GM23338 (cell line): ENCODE results near the gene ABCA4. TPM values are rescaled to one million over a fixed set of nuclear protein-coding genes. Genes with fewer than 3 reads are reported as not detected.
A peak's percentile ranks its signal among the peaks of the same experiment; 100 is the strongest.

Experiments
- ATAC-seq: fragments of 200-7000 bp; cut with Tn5 transposase; 3 replicates; pipeline ENCODE4 v1.9.1; 2020
- DNase-seq: peaks from one replicate; pipeline ENCODE4 v3.0.0-alpha.2; 2015; ENCODE audit warnings: low spot score
- H2AFZ ChIP-seq: fragments of 200-600 bp; sonication (generic); 2 replicates; pipeline ENCODE4 v1.8.0; 2016; ENCODE audit warnings: antibody characterized with exemption, mild to moderate bottlenecking, moderate library complexity
- H3F3A ChIP-seq: fragments of 200-600 bp; sonication (generic); replicated peaks from 2 replicates; pipeline ENCODE4 v1.8.0; 2017; ENCODE audit warnings: antibody characterized with exemption, mixed run types, low read depth
- H3K27ac ChIP-seq: fragments of 200-600 bp; sonication (generic); 2 replicates; pipeline ENCODE4 v1.6.1; 2016; ENCODE audit warnings: low read depth
- H3K27me3 ChIP-seq: fragments of 200-600 bp; sonication (generic); 2 replicates; pipeline ENCODE4 v1.8.0; 2016; ENCODE audit warnings: mild to moderate bottlenecking, mixed run types, moderate library complexity; ENCODE audit not compliant: insufficient read depth
- H3K36me3 ChIP-seq: fragments of 200-600 bp; sonication (generic); 2 replicates; pipeline ENCODE4 v1.8.0; 2016; ENCODE audit warnings: mild to moderate bottlenecking; ENCODE audit not compliant: insufficient read depth
- H3K4me1 ChIP-seq: fragments of 200-600 bp; sonication (generic); 2 replicates; pipeline ENCODE4 v1.8.0; 2016; ENCODE audit warnings: mild to moderate bottlenecking, moderate library complexity; ENCODE audit not compliant: insufficient read depth
- H3K4me2 ChIP-seq: fragments of 200-600 bp; sonication (generic); 2 replicates; pipeline ENCODE4 v1.7.1; 2017; ENCODE audit warnings: mixed run types
- H3K4me3 ChIP-seq: fragments of 200-600 bp; sonication (generic); 2 replicates; pipeline ENCODE4 v1.6.1; 2016; ENCODE audit warnings: mixed run types
- H3K79me2 ChIP-seq: fragments of 200-600 bp; sonication (generic); replicated peaks from 2 replicates; pipeline ENCODE4 v1.8.0; 2017; ENCODE audit warnings: mild to moderate bottlenecking; ENCODE audit not compliant: insufficient read depth
- H3K9me2 ChIP-seq: fragments of 200-600 bp; sonication (generic); 2 replicates; pipeline ENCODE4 v1.8.0; 2017; ENCODE audit not compliant: insufficient read depth
- H4K20me1 ChIP-seq: fragments of 200-600 bp; sonication (generic); replicated peaks from 2 replicates; pipeline ENCODE4 v1.8.0; 2017; ENCODE audit warnings: mild to moderate bottlenecking; ENCODE audit not compliant: insufficient read depth
- H3K27ac Mint-ChIP-seq: 2 replicates; pipeline ENCODE4 v1.8.0; 2020; ENCODE audit warnings: inconsistent platforms, mild to moderate bottlenecking, moderate library complexity, mixed read lengths
- H3K27me3 Mint-ChIP-seq: 3 replicates; pipeline ENCODE4 v1.8.0; 2022; ENCODE audit warnings: low read depth, mild to moderate bottlenecking, moderate library complexity, mixed read lengths, inconsistent platforms; ENCODE audit not compliant: insufficient read depth, poor library complexity
- H3K36me3 Mint-ChIP-seq: 3 replicates; pipeline ENCODE4 v1.8.0; 2021; ENCODE audit warnings: low read depth, mild to moderate bottlenecking, inconsistent platforms, moderate library complexity, mixed read lengths
- H3K4me1 Mint-ChIP-seq: 3 replicates; pipeline ENCODE4 v1.8.0; 2020; ENCODE audit warnings: mild to moderate bottlenecking, inconsistent platforms, mixed read lengths
- H3K4me3 Mint-ChIP-seq: 3 replicates; pipeline ENCODE4 v1.8.0; 2021; ENCODE audit warnings: moderate library complexity, mild to moderate bottlenecking, inconsistent platforms, mixed read lengths
- H3K9me3 Mint-ChIP-seq: 3 replicates; pipeline ENCODE4 v1.8.0; 2020; ENCODE audit warnings: moderate library complexity, mild to moderate bottlenecking, inconsistent platforms, mixed read lengths
- CREB1 ChIP-seq: fragments of 250-450 bp; sonication (Bioruptor Pico); IDR thresholded peaks from 2 replicates; pipeline ENCODE4 v1.5.0; 2020; ENCODE audit warnings: low read depth, mild to moderate bottlenecking, moderate library complexity
- EZH2 ChIP-seq: fragments of 200-600 bp; sonication (generic); IDR thresholded peaks from one replicate; pipeline ENCODE4 v1.8.0; 2017; ENCODE audit warnings: antibody characterized with exemption, mild to moderate bottlenecking, low read depth; ENCODE audit not compliant: unreplicated experiment
- EZH2phosphoT487 ChIP-seq: fragments of 200-600 bp; sonication (generic); IDR thresholded peaks from one replicate; pipeline ENCODE4 v1.8.1; 2018; ENCODE audit warnings: antibody characterized with exemption; ENCODE audit not compliant: unreplicated experiment
- JUNB ChIP-seq: IDR thresholded peaks from one replicate; pipeline ENCODE4 v1.6.1; 2016; ENCODE audit warnings: antibody characterized with exemption; ENCODE audit not compliant: unreplicated experiment
- NANOG ChIP-seq: IDR thresholded peaks from 2 replicates; pipeline ENCODE4 v1.6.1; 2016; ENCODE audit warnings: antibody characterized with exemption, borderline replicate concordance
- POLR2AphosphoS5 ChIP-seq: IDR thresholded peaks from 2 replicates; pipeline ENCODE4 v1.6.1; 2016; ENCODE audit warnings: antibody characterized with exemption, low read depth
- STAT1 ChIP-seq: IDR thresholded peaks from one replicate; pipeline ENCODE4 v1.6.1; 2016; ENCODE audit warnings: antibody characterized with exemption; ENCODE audit not compliant: unreplicated experiment
- ZNF331 ChIP-seq: fragments of 250-450 bp; sonication (Bioruptor Pico); IDR thresholded peaks from 2 replicates; pipeline ENCODE4 v1.5.0; 2020; ENCODE audit warnings: low read depth, mild to moderate bottlenecking, moderate library complexity
- polyA plus RNA-seq: library from polyadenylated mRNA; unstranded; fragments of >200 nt; fragmentation: Nextera tagmentation; extraction: Ambion mirVana; gene quantifications from 2 replicates; pipeline ENCODE4 v1.2.1, GENCODE V29; 2016
- total RNA-seq: library from RNA; depleted of rRNA; stranded (reverse); fragments of >200 nt; shearing (Covaris generic); gene quantifications from 2 replicates; pipeline ENCODE4 v1.2.3, GENCODE V29; 2014
- TF ChIP-seq, protein P1 (sequence below): IDR thresholded peaks from one replicate; pipeline ENCODE4 v1.6.1; 2018; ENCODE audit warnings: antibody characterized with exemption; ENCODE audit not compliant: unreplicated experiment
- TF ChIP-seq, protein P2 (sequence below): IDR thresholded peaks from 2 replicates; pipeline ENCODE4 v1.6.1; 2016; ENCODE audit warnings: antibody characterized with exemption
- TF ChIP-seq, protein P3 (sequence below), 2 experiments: fragments of 200-600 bp in 1 of 2; sonication (generic) in 1 of 2; conservative IDR thresholded peaks; 2 replicates each; pipeline versions ENCODE4 v1.5.1 to v1.6.1; 2016 to 2017; ENCODE audit warnings: antibody characterized with exemption in 2 of 2, low read depth in 2 of 2, mild to moderate bottlenecking in 2 of 2, moderate library complexity in 1 of 2
- TF ChIP-seq, protein P4 (sequence below): fragments of 250-450 bp; sonication (Bioruptor Pico); IDR thresholded peaks from 2 replicates; pipeline ENCODE4 v1.5.0; 2020; ENCODE audit warnings: mild to moderate bottlenecking, moderate library complexity

Gene ABCA4
- total and polyA plus RNA-seq, 2 experiments from 2014 or later = not detected

DNA sequence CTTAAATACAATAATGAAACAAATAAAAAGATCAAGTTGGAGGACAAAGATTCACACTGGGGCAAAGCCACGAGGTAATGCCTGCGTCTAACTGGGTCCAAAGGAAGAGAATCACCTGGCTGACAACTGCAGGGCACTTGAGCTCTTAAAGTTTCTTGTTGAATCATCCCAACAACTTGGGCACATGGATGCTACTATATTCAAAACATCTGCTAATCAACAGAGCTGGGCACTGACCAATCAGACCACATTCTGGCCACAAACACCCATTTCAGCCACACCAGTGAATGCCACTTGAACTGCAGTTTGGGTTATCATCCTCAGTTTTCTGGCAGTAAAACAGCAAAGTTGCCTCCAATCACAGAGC is 51.0 kb downstream of the ABCA4 start (continued):
- TF ChIP-seq, protein P1, sequence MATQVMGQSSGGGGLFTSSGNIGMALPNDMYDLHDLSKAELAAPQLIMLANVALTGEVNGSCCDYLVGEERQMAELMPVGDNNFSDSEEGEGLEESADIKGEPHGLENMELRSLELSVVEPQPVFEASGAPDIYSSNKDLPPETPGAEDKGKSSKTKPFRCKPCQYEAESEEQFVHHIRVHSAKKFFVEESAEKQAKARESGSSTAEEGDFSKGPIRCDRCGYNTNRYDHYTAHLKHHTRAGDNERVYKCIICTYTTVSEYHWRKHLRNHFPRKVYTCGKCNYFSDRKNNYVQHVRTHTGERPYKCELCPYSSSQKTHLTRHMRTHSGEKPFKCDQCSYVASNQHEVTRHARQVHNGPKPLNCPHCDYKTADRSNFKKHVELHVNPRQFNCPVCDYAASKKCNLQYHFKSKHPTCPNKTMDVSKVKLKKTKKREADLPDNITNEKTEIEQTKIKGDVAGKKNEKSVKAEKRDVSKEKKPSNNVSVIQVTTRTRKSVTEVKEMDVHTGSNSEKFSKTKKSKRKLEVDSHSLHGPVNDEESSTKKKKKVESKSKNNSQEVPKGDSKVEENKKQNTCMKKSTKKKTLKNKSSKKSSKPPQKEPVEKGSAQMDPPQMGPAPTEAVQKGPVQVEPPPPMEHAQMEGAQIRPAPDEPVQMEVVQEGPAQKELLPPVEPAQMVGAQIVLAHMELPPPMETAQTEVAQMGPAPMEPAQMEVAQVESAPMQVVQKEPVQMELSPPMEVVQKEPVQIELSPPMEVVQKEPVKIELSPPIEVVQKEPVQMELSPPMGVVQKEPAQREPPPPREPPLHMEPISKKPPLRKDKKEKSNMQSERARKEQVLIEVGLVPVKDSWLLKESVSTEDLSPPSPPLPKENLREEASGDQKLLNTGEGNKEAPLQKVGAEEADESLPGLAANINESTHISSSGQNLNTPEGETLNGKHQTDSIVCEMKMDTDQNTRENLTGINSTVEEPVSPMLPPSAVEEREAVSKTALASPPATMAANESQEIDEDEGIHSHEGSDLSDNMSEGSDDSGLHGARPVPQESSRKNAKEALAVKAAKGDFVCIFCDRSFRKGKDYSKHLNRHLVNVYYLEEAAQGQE = no peak
- TF ChIP-seq, protein P2, sequence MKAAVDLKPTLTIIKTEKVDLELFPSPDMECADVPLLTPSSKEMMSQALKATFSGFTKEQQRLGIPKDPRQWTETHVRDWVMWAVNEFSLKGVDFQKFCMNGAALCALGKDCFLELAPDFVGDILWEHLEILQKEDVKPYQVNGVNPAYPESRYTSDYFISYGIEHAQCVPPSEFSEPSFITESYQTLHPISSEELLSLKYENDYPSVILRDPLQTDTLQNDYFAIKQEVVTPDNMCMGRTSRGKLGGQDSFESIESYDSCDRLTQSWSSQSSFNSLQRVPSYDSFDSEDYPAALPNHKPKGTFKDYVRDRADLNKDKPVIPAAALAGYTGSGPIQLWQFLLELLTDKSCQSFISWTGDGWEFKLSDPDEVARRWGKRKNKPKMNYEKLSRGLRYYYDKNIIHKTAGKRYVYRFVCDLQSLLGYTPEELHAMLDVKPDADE = no peak
- TF ChIP-seq STAT1 = no peak
- no peak for TF ChIP-seq JUNB
- no peak for TF ChIP-seq CREB1 (CRISPR knock-in tag)
- no peak for TF ChIP-seq NANOG
- no peak for TF ChIP-seq EZH2phosphoT487
- TF ChIP-seq, protein P3, sequence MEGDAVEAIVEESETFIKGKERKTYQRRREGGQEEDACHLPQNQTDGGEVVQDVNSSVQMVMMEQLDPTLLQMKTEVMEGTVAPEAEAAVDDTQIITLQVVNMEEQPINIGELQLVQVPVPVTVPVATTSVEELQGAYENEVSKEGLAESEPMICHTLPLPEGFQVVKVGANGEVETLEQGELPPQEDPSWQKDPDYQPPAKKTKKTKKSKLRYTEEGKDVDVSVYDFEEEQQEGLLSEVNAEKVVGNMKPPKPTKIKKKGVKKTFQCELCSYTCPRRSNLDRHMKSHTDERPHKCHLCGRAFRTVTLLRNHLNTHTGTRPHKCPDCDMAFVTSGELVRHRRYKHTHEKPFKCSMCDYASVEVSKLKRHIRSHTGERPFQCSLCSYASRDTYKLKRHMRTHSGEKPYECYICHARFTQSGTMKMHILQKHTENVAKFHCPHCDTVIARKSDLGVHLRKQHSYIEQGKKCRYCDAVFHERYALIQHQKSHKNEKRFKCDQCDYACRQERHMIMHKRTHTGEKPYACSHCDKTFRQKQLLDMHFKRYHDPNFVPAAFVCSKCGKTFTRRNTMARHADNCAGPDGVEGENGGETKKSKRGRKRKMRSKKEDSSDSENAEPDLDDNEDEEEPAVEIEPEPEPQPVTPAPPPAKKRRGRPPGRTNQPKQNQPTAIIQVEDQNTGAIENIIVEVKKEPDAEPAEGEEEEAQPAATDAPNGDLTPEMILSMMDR (conservative IDR thresholded peaks at IDR 0.05; ENCODE audit: low read depth in 2 of 2) = no peak
- no peak for TF ChIP-seq EZH2
- no peak for TF ChIP-seq ZNF331 (CRISPR knock-in tag)
- TF ChIP-seq POLR2AphosphoS5 = no peak

DNA sequence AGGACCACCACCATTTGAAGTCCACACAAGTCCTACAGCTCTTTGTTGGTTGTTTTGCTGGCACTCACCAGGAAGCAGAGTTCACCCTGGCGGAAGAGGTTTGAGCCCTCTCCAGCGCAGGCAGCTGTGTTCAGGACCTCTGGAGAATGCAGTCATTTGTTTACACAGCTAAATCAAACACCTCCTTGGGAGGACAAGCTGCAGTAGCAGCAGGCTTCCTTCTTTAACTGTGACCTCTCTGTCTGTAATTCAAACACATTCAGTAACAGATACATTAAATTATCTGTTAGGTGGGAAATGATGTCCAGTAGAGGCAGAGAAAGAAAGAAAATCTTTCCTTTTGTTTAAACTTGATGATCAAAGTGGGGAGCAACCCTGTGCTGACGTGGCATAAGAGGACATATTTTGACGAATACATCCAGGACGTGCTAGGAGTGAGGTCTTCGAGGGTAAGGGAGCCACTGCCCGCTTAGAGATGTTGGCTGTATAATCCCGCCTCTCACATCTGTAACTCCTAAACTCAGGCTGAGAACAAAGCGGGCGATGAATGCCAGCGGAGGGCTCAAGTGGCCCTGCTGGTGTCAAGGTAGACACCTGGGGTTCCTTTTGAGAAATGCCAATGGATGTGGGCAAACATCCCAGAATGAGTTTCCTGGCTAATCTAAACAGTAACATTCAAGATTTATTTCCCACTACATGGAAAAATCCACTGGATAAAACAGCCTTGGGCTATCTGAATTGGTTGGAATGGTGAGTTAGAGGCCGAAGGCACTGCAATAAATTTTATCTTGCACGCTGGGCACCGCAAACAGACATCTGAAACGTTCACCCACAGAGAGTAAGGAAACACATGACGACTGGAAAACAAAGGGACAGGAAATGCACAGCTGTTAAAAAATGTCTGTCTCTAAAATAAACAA is 51.7 kb downstream of the ABCA4 start:
- Histone ChIP-seq H3K9me2 (no peaks in the 10 kb centered on the region), H3K4me3 (no peak overlapping the region), H3K4me1 (no peaks in the 10 kb centered on the region), H2AFZ (no peak overlapping the region), H3K27me3 (peaks cover 36% of the 10 kb centered on the region), H3K27ac (no peak overlapping the region), H3K36me3 (no peaks in the 10 kb centered on the region), H3K79me2 (no peaks in the 10 kb centered on the region), H3F3A (no peaks in the 10 kb centered on the region), H3K4me2 (no peak overlapping the region), H4K20me1 (no peaks in the 10 kb centered on the region)
- H3K4me3 Mint-ChIP-seq = no peak overlapping the region
- no peak overlapping the region for H3K27ac Mint-ChIP-seq
- 0 out of 2 replicates have a peak, but pooled peaks have one; percentile 22 for TF ChIP-seq POLR2AphosphoS5
- TF ChIP-seq, protein P4, sequence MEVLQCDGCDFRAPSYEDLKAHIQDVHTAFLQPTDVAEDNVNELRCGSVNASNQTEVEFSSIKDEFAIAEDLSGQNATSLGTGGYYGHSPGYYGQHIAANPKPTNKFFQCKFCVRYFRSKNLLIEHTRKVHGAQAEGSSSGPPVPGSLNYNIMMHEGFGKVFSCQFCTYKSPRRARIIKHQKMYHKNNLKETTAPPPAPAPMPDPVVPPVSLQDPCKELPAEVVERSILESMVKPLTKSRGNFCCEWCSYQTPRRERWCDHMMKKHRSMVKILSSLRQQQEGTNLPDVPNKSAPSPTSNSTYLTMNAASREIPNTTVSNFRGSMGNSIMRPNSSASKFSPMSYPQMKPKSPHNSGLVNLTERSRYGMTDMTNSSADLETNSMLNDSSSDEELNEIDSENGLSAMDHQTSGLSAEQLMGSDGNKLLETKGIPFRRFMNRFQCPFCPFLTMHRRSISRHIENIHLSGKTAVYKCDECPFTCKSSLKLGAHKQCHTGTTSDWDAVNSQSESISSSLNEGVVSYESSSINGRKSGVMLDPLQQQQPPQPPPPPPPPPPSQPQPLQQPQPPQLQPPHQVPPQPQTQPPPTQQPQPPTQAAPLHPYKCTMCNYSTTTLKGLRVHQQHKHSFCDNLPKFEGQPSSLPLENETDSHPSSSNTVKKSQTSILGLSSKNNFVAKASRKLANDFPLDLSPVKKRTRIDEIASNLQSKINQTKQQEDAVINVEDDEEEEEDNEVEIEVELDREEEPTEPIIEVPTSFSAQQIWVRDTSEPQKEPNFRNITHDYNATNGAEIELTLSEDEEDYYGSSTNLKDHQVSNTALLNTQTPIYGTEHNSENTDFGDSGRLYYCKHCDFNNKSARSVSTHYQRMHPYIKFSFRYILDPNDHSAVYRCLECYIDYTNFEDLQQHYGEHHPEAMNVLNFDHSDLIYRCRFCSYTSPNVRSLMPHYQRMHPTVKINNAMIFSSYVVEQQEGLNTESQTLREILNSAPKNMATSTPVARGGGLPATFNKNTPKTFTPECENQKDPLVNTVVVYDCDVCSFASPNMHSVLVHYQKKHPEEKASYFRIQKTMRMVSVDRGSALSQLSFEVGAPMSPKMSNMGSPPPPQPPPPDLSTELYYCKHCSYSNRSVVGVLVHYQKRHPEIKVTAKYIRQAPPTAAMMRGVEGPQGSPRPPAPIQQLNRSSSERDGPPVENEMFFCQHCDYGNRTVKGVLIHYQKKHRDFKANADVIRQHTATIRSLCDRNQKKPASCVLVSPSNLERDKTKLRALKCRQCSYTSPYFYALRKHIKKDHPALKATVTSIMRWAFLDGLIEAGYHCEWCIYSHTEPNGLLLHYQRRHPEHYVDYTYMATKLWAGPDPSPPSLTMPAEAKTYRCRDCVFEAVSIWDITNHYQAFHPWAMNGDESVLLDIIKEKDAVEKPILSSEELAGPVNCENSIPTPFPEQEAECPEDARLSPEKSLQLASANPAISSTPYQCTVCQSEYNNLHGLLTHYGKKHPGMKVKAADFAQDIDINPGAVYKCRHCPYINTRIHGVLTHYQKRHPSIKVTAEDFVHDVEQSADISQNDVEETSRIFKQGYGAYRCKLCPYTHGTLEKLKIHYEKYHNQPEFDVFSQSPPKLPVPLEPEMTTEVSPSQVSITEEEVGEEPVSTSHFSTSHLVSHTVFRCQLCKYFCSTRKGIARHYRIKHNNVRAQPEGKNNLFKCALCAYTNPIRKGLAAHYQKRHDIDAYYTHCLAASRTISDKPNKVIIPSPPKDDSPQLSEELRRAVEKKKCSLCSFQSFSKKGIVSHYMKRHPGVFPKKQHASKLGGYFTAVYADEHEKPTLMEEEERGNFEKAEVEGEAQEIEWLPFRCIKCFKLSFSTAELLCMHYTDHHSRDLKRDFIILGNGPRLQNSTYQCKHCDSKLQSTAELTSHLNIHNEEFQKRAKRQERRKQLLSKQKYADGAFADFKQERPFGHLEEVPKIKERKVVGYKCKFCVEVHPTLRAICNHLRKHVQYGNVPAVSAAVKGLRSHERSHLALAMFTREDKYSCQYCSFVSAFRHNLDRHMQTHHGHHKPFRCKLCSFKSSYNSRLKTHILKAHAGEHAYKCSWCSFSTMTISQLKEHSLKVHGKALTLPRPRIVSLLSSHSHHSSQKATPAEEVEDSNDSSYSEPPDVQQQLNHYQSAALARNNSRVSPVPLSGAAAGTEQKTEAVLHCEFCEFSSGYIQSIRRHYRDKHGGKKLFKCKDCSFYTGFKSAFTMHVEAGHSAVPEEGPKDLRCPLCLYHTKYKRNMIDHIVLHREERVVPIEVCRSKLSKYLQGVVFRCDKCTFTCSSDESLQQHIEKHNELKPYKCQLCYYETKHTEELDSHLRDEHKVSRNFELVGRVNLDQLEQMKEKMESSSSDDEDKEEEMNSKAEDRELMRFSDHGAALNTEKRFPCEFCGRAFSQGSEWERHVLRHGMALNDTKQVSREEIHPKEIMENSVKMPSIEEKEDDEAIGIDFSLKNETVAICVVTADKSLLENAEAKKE (CRISPR knock-in tag) = no peak
- H3K36me3 Mint-ChIP-seq = no peaks in the 10 kb centered on the region
- H3K4me1 Mint-ChIP-seq = peaks cover 10% of the 10 kb centered on the region
- H3K27me3 Mint-ChIP-seq = peaks cover 75% of the 10 kb centered on the region
- DNase-seq (no peak), ATAC-seq (peak; percentile 85)
- H3K9me3 Mint-ChIP-seq = no peaks in the 10 kb centered on the region; the same call in 2 of the 3 replicates
